MV-4-11 (cell line): ENCODE results near the gene CWC15.
A peak's percentile ranks its signal among the peaks of the same experiment; 100 is the strongest.
"Not testable (repeated sequence)": the region's sequence is repeated elsewhere in the genome, so short reads cannot be mapped to it uniquely, and the experiment has no call there.

Experiments used
- DNase-seq: peaks from one replicate; lab custom pipeline; 2025; lab: John Stamatoyannopoulos, UW

CWC15 gene

GRCh38 chr11:94973099-94973968 lies at the start of gene CWC15, which contains the start of gene KDM4D:
TSS of gene CWC15 (minus strand) at chr11:94973556. CDS start at chr11:94972185, 1,371 bp downstream.
TSS of gene KDM4D (plus strand) at chr11:94973709. CDS start at chr11:94997373, 23,664 bp downstream.
- peak; percentile 92 for DNase-seq

GRCh38 chr11:95021468-95021867 lies 48.1 kb upstream of the CWC15 start:
- DNase-seq, result not testable (repeated sequence)

GRCh38 chr11:95016139-95016538 lies 42.8 kb upstream of the CWC15 start:
- no peak for DNase-seq

- DNase-seq, result no peak
Observed at GRCh38 chr11:95014184-95014821, 40.9 kb upstream of the CWC15 start.

GRCh38 chr11:95011376-95011775 lies 38.0 kb upstream of the CWC15 start:
- no peak for DNase-seq

GRCh38 chr11:95005642-95006041 lies 32.3 kb upstream of the CWC15 start:
- no peak for DNase-seq

- no peak for DNase-seq
Observed at GRCh38 chr11:95003716-95004115, 30.4 kb upstream of the CWC15 start.

- DNase-seq, result no peak
Observed at GRCh38 chr11:94998285-94998684, 24.9 kb upstream of the CWC15 start.

- no peak for DNase-seq
Observed at GRCh38 chr11:94997437-94997836, 24.1 kb upstream of the CWC15 start.

- no peak for DNase-seq
Observed at GRCh38 chr11:94993400-94993943, 20.1 kb upstream of the CWC15 start.

- DNase-seq, result no peak
Observed at GRCh38 chr11:94988748-94989147, 15.4 kb upstream of the CWC15 start.

- DNase-seq, result no peak
Observed at GRCh38 chr11:94987378-94987777, 14.0 kb upstream of the CWC15 start.

GRCh38 chr11:94975599-94975998 lies 2.2 kb upstream of the CWC15 start:
- DNase-seq, result no peak

GRCh38 chr11:94974178-94974577 lies 822 bp upstream of the CWC15 start:
- DNase-seq, result no peak

- peak; percentile 14 for DNase-seq
Observed at GRCh38 chr11:94972700-94973098, 657 bp downstream of the CWC15 start.

- DNase-seq, result peak; percentile 22
Observed at GRCh38 chr11:94968334-94968958, 4.9 kb downstream of the CWC15 start.

GRCh38 chr11:94964934-94965333 lies 8.4 kb downstream of the CWC15 start:
- DNase-seq, result no peak

- no peak for DNase-seq
Observed at GRCh38 chr11:94961255-94961654, 12.1 kb downstream of the CWC15 start.

GRCh38 chr11:94960488-94960887 lies 12.9 kb downstream of the CWC15 start:
- no peak for DNase-seq

GRCh38 chr11:94959179-94959578 lies 14.2 kb downstream of the CWC15 start:
- no peak for DNase-seq

- no peak for DNase-seq
Observed at GRCh38 chr11:94958121-94958696, 15.1 kb downstream of the CWC15 start.

GRCh38 chr11:94956963-94957362 lies 16.4 kb downstream of the CWC15 start:
- DNase-seq, result no peak
